ENCODE results near the gene BPIFB4.
"Not testable (repeated sequence)": the region's sequence is repeated elsewhere in the genome, so short reads cannot be mapped to it uniquely, and the experiment has no call there.

Gene BPIFB4

DNA sequence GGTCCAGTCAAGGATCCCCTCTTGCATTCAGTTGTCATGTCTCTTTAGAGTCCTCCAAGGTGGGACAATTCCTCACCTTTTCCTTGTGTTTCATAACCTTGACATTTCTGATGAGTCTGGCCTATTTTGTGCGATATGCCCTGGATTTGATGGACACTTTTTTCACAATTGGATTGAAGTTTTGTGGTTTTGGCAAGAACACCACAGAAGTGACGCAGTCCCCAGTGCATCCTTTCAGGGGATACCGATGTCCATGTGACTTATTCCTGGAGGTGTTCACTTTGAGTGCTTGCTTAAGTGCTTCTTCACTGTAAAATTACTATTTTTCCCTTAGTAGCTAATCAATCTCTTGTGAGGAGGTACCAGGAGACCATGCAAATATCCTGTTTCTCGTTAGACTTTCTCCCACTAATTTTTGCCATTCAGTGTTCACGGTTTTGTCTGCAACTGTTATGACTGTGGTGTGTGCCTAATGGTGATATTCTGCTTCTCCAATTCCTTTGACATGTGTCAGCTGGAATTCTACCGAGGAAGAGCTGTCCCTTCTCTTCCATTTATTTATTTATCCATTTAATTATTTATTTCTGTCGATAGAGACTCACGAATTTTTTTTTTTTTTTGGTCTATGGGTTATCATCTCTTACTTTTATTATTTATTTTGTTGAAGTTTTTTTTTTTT lies 30.8 kb downstream of the BPIFB4 start:
- H3K27me3 ChIP-seq (ENCODE audit: control insufficient read depth, insufficient read depth, low read length): no peaks in the 10 kb centered on the region
- no peak overlapping the region for H3K9ac ChIP-seq (ENCODE audit: low read depth, low read length)
- H3K4me3 ChIP-seq (ENCODE audit: low read depth, low read length): no peak overlapping the region
- H3K4me1 ChIP-seq (ENCODE audit: control insufficient read depth, insufficient read depth, low read length): no peaks in the 10 kb centered on the region
- H3K36me3 ChIP-seq (ENCODE audit: control insufficient read depth, insufficient read depth, low read length): no peaks in the 10 kb centered on the region
- H3K9me3 ChIP-seq (ENCODE audit: control insufficient read depth, insufficient read depth, low read length): no peaks in the 10 kb centered on the region

DNA sequence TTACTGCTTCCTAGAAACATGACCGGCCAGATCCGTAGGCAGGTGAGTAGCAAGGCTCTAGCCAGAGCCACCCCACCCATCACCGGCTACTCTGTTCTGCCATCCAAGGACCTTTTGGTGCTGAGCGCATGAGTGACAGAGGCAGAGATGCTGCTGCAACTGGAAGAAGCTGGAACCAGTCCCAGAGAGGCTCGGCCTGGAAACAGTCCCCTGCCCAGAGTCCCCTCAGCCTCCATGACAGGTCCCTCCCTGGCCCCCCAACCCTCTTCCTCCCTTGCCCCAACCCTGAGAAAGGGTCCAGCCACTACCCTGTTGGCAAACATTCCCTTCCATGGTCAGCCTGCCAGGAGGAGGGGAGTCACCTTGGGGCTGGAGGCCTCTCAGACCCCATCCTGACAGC lies 31.9 kb downstream of the BPIFB4 start:
- no peak overlapping the region for H3K4me3 ChIP-seq (ENCODE audit: low read depth, low read length)
- H3K9me3 ChIP-seq (ENCODE audit: control insufficient read depth, insufficient read depth, low read length): no peaks in the 10 kb centered on the region
- H3K4me1 ChIP-seq (ENCODE audit: control insufficient read depth, insufficient read depth, low read length): no peaks in the 10 kb centered on the region
- H3K36me3 ChIP-seq (ENCODE audit: control insufficient read depth, insufficient read depth, low read length): no peaks in the 10 kb centered on the region
- no peaks in the 10 kb centered on the region for H3K27me3 ChIP-seq (ENCODE audit: control insufficient read depth, insufficient read depth, low read length)
- H3K9ac ChIP-seq (ENCODE audit: low read depth, low read length): no peak overlapping the region

DNA sequence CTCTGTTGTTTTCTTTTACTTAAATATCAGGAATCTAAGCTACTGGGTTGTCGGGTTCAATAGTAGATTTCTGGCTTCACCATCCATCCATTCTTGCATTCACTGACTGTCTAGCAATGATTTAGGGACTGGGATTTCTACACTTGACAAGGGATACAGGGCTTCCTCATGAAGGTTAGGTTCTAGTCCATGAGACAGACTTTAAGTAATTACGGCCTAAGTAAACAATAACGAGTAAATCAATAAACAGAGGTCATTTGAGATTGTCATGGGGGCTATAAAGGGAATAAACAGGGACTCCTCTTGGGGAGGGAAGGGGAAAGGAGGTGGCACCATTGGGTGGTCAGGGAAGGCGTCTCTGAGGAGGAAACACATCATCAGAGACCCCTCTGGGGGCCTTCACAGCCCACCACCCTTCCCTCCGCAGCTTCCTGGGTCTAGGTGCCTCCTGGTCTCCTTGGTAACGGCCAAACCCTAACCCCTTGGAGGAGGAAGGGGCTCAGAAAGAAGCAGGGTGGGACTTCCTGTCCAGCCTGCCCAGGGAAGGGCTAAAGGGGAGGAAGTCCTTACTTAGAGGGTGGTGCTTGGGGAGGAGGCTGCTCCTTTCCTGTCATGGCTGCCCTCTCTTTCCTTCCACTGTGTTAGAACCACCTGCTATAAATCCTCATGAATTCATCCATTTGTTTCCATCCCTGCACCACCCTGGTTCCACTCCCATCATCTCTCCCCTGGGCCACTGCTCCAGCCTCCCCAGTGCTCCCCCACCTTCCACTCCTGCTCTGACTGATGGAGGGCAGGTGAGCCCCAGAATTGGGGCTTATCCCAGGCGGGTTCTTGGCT lies 33.3 kb downstream of the BPIFB4 start:
- H3K9me3 ChIP-seq (ENCODE audit: control insufficient read depth, insufficient read depth, low read length): no peaks in the 10 kb centered on the region
- H3K9ac ChIP-seq (ENCODE audit: low read depth, low read length): no peak overlapping the region
- no peaks in the 10 kb centered on the region for H3K27me3 ChIP-seq (ENCODE audit: control insufficient read depth, insufficient read depth, low read length)
- no peaks in the 10 kb centered on the region for H3K4me1 ChIP-seq (ENCODE audit: control insufficient read depth, insufficient read depth, low read length)
- H3K36me3 ChIP-seq (ENCODE audit: control insufficient read depth, insufficient read depth, low read length): no peaks in the 10 kb centered on the region
- H3K4me3 ChIP-seq (ENCODE audit: low read depth, low read length): no peak overlapping the region

DNA sequence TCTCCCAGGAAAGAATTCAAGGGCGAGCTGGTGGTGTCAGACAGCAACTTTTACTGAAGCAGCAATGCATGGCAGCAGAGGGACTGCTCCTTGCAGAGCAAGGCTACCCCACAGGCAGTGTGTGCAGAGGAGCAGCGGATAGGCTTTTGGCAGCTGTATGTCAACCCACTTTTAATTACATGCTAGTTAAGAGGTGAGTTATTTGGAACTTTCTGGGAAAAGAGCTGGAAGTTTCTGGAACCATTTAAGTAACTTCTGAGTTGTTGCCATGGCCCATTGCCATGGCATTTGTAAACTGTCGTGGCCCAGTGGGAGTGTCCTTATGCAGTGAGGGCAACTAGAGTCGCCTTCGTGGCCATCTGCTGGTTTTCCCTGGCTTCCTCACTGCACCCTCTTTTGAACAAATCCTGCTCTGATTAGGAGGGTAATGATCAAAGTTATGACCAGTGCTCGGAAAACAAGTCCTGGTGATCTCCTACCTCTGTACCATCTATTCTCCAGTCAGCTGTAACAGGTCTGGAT lies 34.0 kb downstream of the BPIFB4 start:
- no peaks in the 10 kb centered on the region for H3K4me1 ChIP-seq (ENCODE audit: control insufficient read depth, insufficient read depth, low read length)
- H3K9me3 ChIP-seq (ENCODE audit: control insufficient read depth, insufficient read depth, low read length): no peaks in the 10 kb centered on the region
- H3K4me3 ChIP-seq (ENCODE audit: low read depth, low read length): no peak overlapping the region
- H3K27me3 ChIP-seq (ENCODE audit: control insufficient read depth, insufficient read depth, low read length): no peaks in the 10 kb centered on the region
- H3K36me3 ChIP-seq (ENCODE audit: control insufficient read depth, insufficient read depth, low read length): no peaks in the 10 kb centered on the region
- H3K9ac ChIP-seq (ENCODE audit: low read depth, low read length): no peak overlapping the region

DNA sequence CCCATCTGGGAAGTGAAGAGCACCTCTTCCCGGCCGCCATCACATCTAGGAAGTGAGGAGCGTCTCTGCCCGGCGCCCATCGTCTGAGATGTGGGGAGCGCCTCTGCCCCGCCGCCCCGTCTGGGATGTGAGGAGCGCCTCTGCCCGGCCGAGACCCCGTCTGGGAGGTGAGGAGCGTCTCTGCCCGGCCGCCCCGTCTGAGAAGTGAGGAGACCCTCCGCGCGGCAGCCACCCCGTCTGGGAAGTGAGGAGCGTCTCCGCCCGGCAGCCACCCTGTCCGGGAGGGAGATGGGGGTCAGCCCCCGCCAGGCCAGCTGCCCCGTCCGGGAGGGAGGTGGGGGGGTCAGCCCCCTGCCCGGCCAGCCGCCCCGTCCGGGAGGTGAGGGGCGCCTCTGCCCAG lies 36.1 kb downstream of the BPIFB4 start:
- H3K9ac ChIP-seq (ENCODE audit: low read depth, low read length); H3K27me3 ChIP-seq (ENCODE audit: control insufficient read depth, insufficient read depth, low read length); H3K36me3 ChIP-seq (ENCODE audit: control insufficient read depth, insufficient read depth, low read length); H3K9me3 ChIP-seq (ENCODE audit: control insufficient read depth, insufficient read depth, low read length); H3K4me1 ChIP-seq (ENCODE audit: control insufficient read depth, insufficient read depth, low read length); H3K4me3 ChIP-seq (ENCODE audit: low read depth, low read length): not testable (repeated sequence)

DNA sequence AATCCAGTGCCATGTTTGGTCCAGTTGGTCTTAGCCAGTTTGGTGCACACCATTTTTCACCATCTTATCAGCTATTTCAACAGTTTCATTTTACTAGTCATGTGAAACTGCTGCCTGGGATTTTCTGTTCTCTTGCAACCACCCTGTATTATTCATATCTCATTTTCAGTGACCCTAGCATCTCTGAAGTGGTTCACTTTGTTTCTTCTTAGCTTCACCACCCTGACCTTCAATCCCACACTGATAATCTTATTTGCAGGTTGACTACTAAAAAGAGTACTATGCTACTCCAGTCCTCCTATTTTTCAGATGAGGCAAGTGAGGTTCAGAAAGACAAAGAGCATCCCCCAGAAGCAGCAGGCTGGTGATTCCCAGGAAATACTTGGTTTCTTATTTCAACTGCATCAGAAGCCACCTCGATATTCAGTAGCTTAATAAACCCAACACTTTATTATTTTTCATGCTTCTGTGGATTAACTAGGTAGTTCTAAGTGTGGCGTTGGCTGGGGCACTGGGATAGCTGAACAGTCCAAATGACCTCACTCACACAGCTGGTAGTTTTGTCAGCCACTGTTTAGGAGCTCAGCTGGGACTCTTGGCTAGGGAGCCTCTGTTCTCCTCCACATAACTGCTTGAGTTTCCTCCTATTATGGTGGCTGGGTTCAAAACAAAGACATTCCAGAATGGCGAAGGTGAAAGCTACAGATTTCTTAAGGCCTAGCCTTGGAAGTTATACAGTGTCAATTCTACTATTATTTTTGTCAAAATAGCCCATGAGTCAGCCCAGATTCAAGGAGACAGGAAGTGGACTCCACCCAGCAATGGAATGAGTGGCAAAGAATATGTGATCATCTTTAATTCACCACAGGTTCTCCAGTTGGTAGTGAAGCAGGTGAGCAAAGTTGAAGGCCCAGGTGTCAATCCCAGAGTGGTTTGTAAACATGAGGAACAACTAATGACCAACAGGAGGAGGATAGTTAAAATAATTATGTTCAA lies 40.6 kb downstream of the BPIFB4 start:
- no peak overlapping the region for H3K9ac ChIP-seq (ENCODE audit: low read depth, low read length)
- no peaks in the 10 kb centered on the region for H3K36me3 ChIP-seq (ENCODE audit: control insufficient read depth, insufficient read depth, low read length)
- H3K4me3 ChIP-seq (ENCODE audit: low read depth, low read length): no peak overlapping the region
- no peaks in the 10 kb centered on the region for H3K27me3 ChIP-seq (ENCODE audit: control insufficient read depth, insufficient read depth, low read length)
- no peaks in the 10 kb centered on the region for H3K9me3 ChIP-seq (ENCODE audit: control insufficient read depth, insufficient read depth, low read length)
- H3K4me1 ChIP-seq (ENCODE audit: control insufficient read depth, insufficient read depth, low read length): no peaks in the 10 kb centered on the region

DNA sequence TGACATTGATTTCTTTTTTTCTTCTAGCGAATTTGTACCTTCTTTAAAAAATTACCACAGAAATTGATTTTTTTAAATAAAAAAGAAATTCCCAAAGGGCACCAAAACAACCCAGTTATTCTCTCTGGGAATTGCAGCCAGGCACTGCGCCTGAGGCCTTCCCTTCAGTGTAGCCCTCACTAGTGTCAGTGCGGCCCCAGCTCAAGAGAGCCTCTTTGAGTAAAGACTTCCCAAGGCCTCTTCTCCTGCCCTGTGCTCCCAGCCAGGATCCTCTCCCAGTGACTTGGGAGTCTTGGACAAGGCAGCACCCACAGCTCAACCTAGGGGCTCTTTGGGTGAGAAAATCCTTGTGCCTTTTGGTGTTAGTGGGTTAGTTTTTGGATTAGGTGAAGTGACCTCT lies 41.5 kb downstream of the BPIFB4 start:
- no peak overlapping the region for H3K9ac ChIP-seq (ENCODE audit: low read depth, low read length)
- H3K9me3 ChIP-seq (ENCODE audit: control insufficient read depth, insufficient read depth, low read length): no peaks in the 10 kb centered on the region
- no peaks in the 10 kb centered on the region for H3K36me3 ChIP-seq (ENCODE audit: control insufficient read depth, insufficient read depth, low read length)
- no peak overlapping the region for H3K4me3 ChIP-seq (ENCODE audit: low read depth, low read length)
- no peaks in the 10 kb centered on the region for H3K27me3 ChIP-seq (ENCODE audit: control insufficient read depth, insufficient read depth, low read length)
- no peaks in the 10 kb centered on the region for H3K4me1 ChIP-seq (ENCODE audit: control insufficient read depth, insufficient read depth, low read length)

DNA sequence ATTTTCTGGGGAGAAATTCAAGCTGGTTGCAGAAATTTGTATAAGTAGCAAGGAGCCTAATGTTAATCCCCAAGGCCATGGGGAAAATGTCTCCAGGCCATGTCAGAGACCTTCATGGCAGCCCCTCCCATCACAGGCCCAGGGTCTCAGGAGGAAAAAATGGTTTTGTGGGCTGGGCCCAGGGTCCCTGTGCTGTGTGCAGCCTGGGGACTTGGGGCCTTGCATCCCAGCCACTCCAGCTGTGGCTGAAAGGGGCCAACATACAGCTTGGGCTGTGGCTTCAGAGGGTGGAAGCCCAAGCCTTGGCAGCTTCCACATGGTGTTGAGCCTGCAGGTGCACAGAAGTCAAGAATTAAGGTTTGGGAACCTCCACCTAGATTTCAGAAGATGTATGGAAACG lies 42.9 kb downstream of the BPIFB4 start:
- not testable (repeated sequence) for H3K4me3 ChIP-seq (ENCODE audit: low read depth, low read length); H3K36me3 ChIP-seq (ENCODE audit: control insufficient read depth, insufficient read depth, low read length); H3K27me3 ChIP-seq (ENCODE audit: control insufficient read depth, insufficient read depth, low read length); H3K9me3 ChIP-seq (ENCODE audit: control insufficient read depth, insufficient read depth, low read length); H3K9ac ChIP-seq (ENCODE audit: low read depth, low read length); H3K4me1 ChIP-seq (ENCODE audit: control insufficient read depth, insufficient read depth, low read length)

DNA sequence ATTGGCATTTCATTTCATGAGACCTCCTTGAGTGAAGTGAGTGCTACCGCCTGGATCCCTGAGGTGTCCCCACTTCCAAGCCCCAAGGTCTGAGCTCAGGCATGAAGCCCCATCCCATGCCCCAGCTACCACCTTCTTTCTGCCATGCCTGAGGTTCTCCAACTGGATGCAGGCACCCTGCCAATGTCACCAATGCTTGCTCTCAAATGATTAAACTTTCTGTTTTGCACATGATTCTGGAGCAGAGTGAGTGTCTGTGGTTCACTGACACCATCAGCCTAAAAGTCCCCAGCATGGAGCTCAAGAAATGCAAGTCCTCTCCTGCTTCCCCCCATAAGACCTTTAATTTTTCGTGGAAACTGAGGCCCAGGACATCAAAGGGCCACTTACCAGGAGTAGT lies 44.8 kb downstream of the BPIFB4 start:
- Histone ChIP-seq H3K9me3 (ENCODE audit: control insufficient read depth, insufficient read depth, low read length) (no peaks in the 10 kb centered on the region), H3K9ac (ENCODE audit: low read depth, low read length) (no peak overlapping the region), H3K4me3 (ENCODE audit: low read depth, low read length) (no peak overlapping the region), H3K36me3 (ENCODE audit: control insufficient read depth, insufficient read depth, low read length) (no peaks in the 10 kb centered on the region), H3K4me1 (ENCODE audit: control insufficient read depth, insufficient read depth, low read length) (no peaks in the 10 kb centered on the region), H3K27me3 (ENCODE audit: control insufficient read depth, insufficient read depth, low read length) (no peaks in the 10 kb centered on the region)

DNA sequence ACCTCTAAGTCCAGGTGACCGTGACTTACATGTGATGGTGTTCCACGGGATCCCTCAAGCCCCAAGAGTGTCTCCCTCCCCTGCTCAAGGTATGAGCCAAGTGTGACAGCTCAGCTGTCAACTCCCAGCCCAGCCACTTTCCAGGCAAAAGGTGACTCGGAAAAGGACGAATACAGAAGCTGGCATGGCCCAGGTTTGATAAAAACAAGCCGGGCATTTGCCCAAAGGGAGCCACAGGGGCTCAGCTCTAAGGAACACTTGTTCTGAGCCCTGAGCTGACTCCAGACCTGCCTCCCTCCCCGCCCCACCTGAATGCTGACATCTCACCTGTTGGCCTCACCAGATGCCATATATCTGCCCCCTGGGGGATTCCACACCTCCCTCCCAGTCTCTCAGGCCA lies 45.6 kb downstream of the BPIFB4 start:
- Histone ChIP-seq H3K4me3 (ENCODE audit: low read depth, low read length) (no peak overlapping the region), H3K27me3 (ENCODE audit: control insufficient read depth, insufficient read depth, low read length) (no peaks in the 10 kb centered on the region), H3K9me3 (ENCODE audit: control insufficient read depth, insufficient read depth, low read length) (no peaks in the 10 kb centered on the region), H3K36me3 (ENCODE audit: control insufficient read depth, insufficient read depth, low read length) (no peaks in the 10 kb centered on the region), H3K4me1 (ENCODE audit: control insufficient read depth, insufficient read depth, low read length) (no peaks in the 10 kb centered on the region), H3K9ac (ENCODE audit: low read depth, low read length) (no peak overlapping the region)

DNA sequence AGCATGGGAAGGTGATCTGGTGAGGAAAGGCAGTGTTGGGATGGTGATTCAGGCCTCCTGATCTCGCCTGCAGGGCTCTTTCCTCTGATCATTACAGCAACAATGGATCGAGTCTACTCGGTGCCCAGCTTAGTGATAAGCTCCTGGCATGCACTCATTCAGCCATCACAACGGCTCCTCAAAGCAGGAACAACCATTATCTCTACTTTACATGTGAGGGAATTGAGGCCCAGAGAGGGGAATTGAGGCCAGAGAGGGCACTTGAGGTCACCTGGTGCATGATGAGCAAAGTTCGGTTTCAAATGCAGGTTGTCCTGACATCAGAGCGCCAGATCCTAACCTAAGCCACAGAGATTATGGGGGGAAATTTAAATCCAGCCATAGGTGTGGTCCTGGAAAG lies 46.5 kb downstream of the BPIFB4 start:
- H3K36me3 ChIP-seq (ENCODE audit: control insufficient read depth, insufficient read depth, low read length): no peaks in the 10 kb centered on the region
- H3K9ac ChIP-seq (ENCODE audit: low read depth, low read length): no peak overlapping the region
- no peaks in the 10 kb centered on the region for H3K27me3 ChIP-seq (ENCODE audit: control insufficient read depth, insufficient read depth, low read length)
- H3K4me3 ChIP-seq (ENCODE audit: low read depth, low read length): no peak overlapping the region
- no peaks in the 10 kb centered on the region for H3K4me1 ChIP-seq (ENCODE audit: control insufficient read depth, insufficient read depth, low read length)
- H3K9me3 ChIP-seq (ENCODE audit: control insufficient read depth, insufficient read depth, low read length): no peaks in the 10 kb centered on the region
